Naive thymus-derived CD8-positive, alpha-beta T cell (primary cell): ENCODE data around the gene CPE. TPM values are rescaled to one million over a fixed set of nuclear protein-coding genes. Genes with fewer than 3 reads are reported as not detected.
A peak's percentile ranks its signal among the peaks of the same experiment; 100 is the strongest.

Experiments
- ATAC-seq, 2 donors: fragments of 150-1000 bp; cut with Tn5 transposase in 1 of 2; sonication (Bioruptor Pico), chemical (Tn5 transposase) in 1 of 2; 1 replicate in 1 of 2; 2 replicates in 1 of 2; pipeline ENCODE4 v1.10.0; 2021; ENCODE audit warnings: mild to moderate bottlenecking in 2 of 2, moderate library complexity in 2 of 2
- POLR2A ChIA-PET: fragments of 350-600 bp; sonication (Branson Sonifier 250); formaldehyde crosslinking; loops from one replicate; lab custom pipeline; 2021; ENCODE audit warnings: antibody characterized with exemption; lab: Charles Lee
- DNase-seq, 10 donors: peaks; one replicate each; pipeline versions ENCODE4 v3.0.0 to v3.0.0-alpha.2; 2020 to 2022
- H3K27ac Mint-ChIP-seq, 10 donors: one replicate each; pipeline ENCODE4 v1.8.0; 2020 to 2022; ENCODE audit warnings: mild to moderate bottlenecking in 10 of 10, mixed read lengths in 10 of 10, moderate library complexity in 4 of 10, inconsistent platforms in 1 of 10
- H3K27me3 Mint-ChIP-seq, 5 donors: one replicate each; pipeline ENCODE4 v1.8.0; 2021 to 2022; ENCODE audit warnings: mixed read lengths in 5 of 5
- H3K36me3 Mint-ChIP-seq, 3 donors: one replicate each; pipeline ENCODE4 v1.8.0; 2020 to 2022; ENCODE audit warnings: mixed read lengths in 3 of 3, mild to moderate bottlenecking in 2 of 3, inconsistent platforms in 1 of 3
- H3K4me1 Mint-ChIP-seq, 4 donors: one replicate each; pipeline ENCODE4 v1.8.0; 2021 to 2022; ENCODE audit warnings: mixed read lengths in 4 of 4
- H3K4me3 Mint-ChIP-seq, 10 donors: one replicate each; pipeline ENCODE4 v1.8.0; 2020 to 2022; ENCODE audit warnings: mild to moderate bottlenecking in 10 of 10, mixed read lengths in 10 of 10, moderate library complexity in 6 of 10, inconsistent platforms in 1 of 10
- H3K9me3 Mint-ChIP-seq, 9 donors: one replicate each; pipeline ENCODE4 v1.8.0; 2020 to 2022; ENCODE audit warnings: mixed read lengths in 9 of 9, mild to moderate bottlenecking in 3 of 9, inconsistent platforms in 1 of 9, moderate library complexity in 1 of 9
- polyA plus RNA-seq, 3 donors: library from polyadenylated mRNA; unstranded; fragments of 300-500 nt; fragmentation: Illumina TruSeq; gene quantifications; one replicate each; pipeline ENCODE4 v1.2.3, GENCODE V29; 2021
- total RNA-seq, 8 experiments: library from RNA in 2 of 8; stranded (reverse) in 2 of 8; gene quantifications; one replicate each; pipeline ENCODE4 v1.2.3 and lab custom pipeline; 2021 to 2026

Gene CPE
- total and polyA plus RNA-seq, 5 experiments from 2014 or later, result 0.16 TPM; not detected in 4

DNA sequence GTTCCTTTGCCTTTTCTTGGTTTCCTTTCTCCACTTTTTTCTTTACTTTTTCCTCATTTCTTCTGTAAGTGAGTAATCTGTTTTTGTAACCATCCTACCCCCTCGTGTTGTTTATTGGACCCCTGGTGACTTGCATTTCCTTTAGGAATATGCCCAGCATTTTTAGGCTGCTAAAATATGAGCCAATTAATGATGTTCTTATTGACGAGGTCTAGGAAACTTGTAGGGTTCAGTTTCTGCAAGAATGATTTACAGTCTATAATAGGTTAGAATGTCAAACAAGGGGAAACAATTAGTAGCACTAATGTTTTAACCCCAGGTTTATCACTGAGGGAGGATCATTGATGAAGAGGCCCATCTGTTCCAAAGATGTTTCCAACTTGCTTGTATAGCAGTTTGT is 79.0 kb downstream of the CPE start:
- no peaks in the 10 kb centered on the region for H3K4me1 Mint-ChIP-seq
- H3K27me3 Mint-ChIP-seq, result peaks cover 0 to 11% (median 11%) of the 10 kb centered on the region in 5 donors
- DNase-seq, result no peak
- no peaks in the 10 kb centered on the region for H3K36me3 Mint-ChIP-seq
- H3K27ac Mint-ChIP-seq, result no peak overlapping the region
- no peak for ATAC-seq
- POLR2A ChIA-PET, result no interaction called here
- H3K4me3 Mint-ChIP-seq, result no peak overlapping the region
- H3K9me3 Mint-ChIP-seq, result no peaks in the 10 kb centered on the region

GRCh38 chr4:165458471-165458870 is 79.7 kb downstream of the CPE start:
- Mint-ChIP-seq H3K27ac (no peak overlapping the region), H3K4me3 (no peak overlapping the region), H3K27me3 (peaks cover 0 to 11% (median 11%) of the 10 kb centered on the region in 5 donors), H3K9me3 (no peaks in the 10 kb centered on the region), H3K36me3 (no peaks in the 10 kb centered on the region), H3K4me1 (no peaks in the 10 kb centered on the region)
- ATAC-seq (no peak), DNase-seq (no peak)
- POLR2A ChIA-PET, result no interaction called here

DNA sequence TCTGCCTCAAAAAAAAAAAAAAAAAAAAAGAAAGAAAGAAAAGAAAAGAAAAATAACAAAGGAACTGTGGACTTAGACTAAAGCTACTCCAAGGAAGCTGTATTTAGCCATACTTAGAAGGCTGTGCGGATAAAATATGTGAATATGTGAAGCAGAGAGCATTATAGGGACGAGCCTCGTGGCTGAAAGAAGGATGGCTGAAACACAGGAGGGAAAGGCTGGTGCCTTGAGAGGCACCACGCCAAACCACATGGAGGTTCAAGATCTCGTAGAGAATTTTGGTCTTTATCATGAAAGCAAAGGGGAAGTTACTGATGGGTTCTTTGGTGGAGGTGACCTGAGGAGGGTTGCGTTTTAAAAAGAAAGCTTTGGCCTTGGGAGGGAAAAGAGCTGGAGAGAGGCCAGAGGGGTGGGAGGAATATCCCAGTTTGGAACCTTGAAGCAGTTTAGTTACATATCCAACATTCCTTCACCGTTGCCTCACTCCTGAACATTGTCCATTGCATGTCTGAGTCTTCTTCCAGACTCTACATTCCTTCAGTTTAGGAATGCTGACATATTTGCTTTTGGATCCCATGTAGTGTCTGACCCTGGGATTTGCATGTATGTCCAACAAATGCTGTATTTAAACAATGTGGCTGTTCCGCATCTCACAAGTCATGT is 82.5 kb downstream of the CPE start:
- H3K36me3 Mint-ChIP-seq, result no peaks in the 10 kb centered on the region
- POLR2A ChIA-PET, result no interaction called here
- peaks cover 0 to 11% (median 11%) of the 10 kb centered on the region in 5 donors for H3K27me3 Mint-ChIP-seq
- H3K9me3 Mint-ChIP-seq, result no peaks in the 10 kb centered on the region
- DNase-seq (no peak), ATAC-seq (no peak)
- H3K4me3 Mint-ChIP-seq, result no peak overlapping the region
- no peaks in the 10 kb centered on the region for H3K4me1 Mint-ChIP-seq
- no peak overlapping the region for H3K27ac Mint-ChIP-seq

- Mint-ChIP-seq H3K36me3 (no peaks in the 10 kb centered on the region), H3K4me3 (no peak overlapping the region), H3K27ac (no peak overlapping the region), H3K4me1 (no peaks in the 10 kb centered on the region), H3K9me3 (no peaks in the 10 kb centered on the region), H3K27me3 (peaks cover 0 to 11% (median 11%) of the 10 kb centered on the region in 5 donors)
- POLR2A ChIA-PET, result no interaction called here
- ATAC-seq (no peak), DNase-seq (no peak)
Observed at GRCh38 chr4:165462009-165462408, 83.2 kb downstream of the CPE start.

DNA sequence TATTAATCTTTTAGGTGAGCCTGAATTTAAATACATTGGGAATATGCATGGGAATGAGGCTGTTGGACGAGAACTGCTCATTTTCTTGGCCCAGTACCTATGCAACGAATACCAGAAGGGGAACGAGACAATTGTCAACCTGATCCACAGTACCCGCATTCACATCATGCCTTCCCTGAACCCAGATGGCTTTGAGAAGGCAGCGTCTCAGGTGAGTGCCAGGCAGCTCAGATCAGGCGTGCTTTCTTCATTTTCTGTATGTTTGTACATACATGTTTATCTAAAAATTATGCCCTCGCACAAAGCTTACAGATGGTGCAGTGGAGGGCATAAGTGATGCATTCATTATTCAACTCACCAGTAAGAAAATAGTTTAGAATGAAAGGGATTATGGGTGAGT is 85.6 kb downstream of the CPE start:
- H3K9me3 Mint-ChIP-seq, result no peaks in the 10 kb centered on the region
- ATAC-seq, result no peak
- H3K4me1 Mint-ChIP-seq, result no peaks in the 10 kb centered on the region
- POLR2A ChIA-PET, result no interaction called here
- H3K27ac Mint-ChIP-seq, result no peak overlapping the region
- H3K36me3 Mint-ChIP-seq, result no peaks in the 10 kb centered on the region
- H3K4me3 Mint-ChIP-seq, result no peak overlapping the region
- H3K27me3 Mint-ChIP-seq, result peaks cover 0 to 11% (median 7%) of the 10 kb centered on the region in 5 donors
- DNase-seq, result no peak

- Mint-ChIP-seq H3K36me3 (no peaks in the 10 kb centered on the region), H3K27me3 (peaks cover 0 to 11% (median 7%) of the 10 kb centered on the region in 5 donors), H3K4me3 (no peak overlapping the region), H3K4me1 (no peaks in the 10 kb centered on the region), H3K27ac (no peak overlapping the region), H3K9me3 (no peaks in the 10 kb centered on the region)
- POLR2A ChIA-PET, result no interaction called here
- DNase-seq (peak in 6 of 10 donors; percentile 10 to 66 (median 56)), ATAC-seq (peak; percentile 42 to 63)
Observed at GRCh38 chr4:165464813-165465381, 86.1 kb downstream of the CPE start.

DNA sequence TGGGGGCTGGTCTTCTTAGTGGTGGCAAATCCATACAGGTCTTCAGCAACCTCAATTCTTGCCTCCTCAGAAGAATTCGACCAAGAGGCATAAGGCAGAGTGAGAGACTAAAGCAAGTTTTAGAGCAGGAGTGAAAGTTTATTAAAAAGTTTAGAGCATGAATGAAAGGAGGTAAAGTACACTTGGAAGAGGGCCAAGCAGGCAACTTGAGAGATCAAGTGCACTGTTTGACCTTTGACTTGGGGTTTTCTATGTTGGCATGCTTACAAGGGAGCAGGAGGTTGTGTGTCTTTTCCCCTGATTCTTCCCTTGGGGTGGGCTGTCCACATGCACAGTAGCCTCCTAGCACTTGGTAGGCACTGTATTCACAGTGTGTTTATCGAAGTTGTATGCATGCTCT is 91.2 kb downstream of the CPE start:
- Mint-ChIP-seq H3K27ac (no peak overlapping the region), H3K4me1 (no peaks in the 10 kb centered on the region), H3K4me3 (no peak overlapping the region), H3K36me3 (peaks cover 2 to 11% (median 8%) of the 10 kb centered on the region in 3 donors), H3K9me3 (peaks cover 6 to 31% (median 15%) of the 10 kb centered on the region in 9 donors), H3K27me3 (peaks cover 0 to 23% (median 4%) of the 10 kb centered on the region in 5 donors)
- POLR2A ChIA-PET, result no interaction called here
- DNase-seq (no peak), ATAC-seq (no peak)

DNA sequence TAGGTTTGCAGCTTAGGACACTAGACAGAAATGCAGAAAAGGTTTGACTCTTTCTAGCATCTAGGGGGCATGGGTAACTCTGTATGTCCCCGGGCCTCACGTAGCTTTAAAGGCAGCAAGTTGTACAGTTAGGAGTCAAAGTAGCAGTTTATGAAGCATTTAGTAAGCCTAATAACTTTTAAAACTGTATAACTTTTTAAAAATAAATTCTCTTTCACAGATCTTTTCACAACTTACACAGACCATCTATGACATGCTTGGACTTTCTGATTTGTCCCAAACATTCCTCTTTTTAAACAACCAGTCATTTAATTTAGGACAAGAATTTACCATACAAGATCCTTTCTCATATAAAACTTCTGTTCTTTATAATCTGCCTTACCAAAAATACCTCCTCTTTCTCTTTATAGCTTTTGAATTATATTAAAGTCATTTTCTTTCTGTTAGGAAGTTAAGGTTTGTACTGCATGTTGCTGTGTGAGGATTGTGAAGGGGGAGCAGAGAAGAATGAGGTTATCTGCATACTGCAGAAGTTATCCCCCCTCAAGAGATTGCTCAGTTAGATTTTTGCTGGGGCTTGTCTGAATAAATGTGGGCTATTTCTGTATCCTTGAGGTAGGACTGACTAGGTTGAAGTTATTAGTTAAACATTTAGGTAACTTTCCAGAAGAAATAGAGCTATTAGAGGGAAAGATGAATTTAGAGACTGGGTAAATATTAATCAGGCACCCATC is 94.3 kb downstream of the CPE start:
- POLR2A ChIA-PET, result no interaction called here
- H3K27me3 Mint-ChIP-seq, result peaks cover 4 to 34% (median 9%) of the 10 kb centered on the region in 5 donors
- H3K9me3 Mint-ChIP-seq, result peaks cover 6 to 31% (median 15%) of the 10 kb centered on the region in 9 donors
- DNase-seq (no peak), ATAC-seq (no peak)
- H3K36me3 Mint-ChIP-seq, result peaks cover 2 to 11% (median 8%) of the 10 kb centered on the region in 3 donors
- no peak overlapping the region for H3K4me3 Mint-ChIP-seq
- H3K27ac Mint-ChIP-seq, result no peak overlapping the region
- no peaks in the 10 kb centered on the region for H3K4me1 Mint-ChIP-seq

DNA sequence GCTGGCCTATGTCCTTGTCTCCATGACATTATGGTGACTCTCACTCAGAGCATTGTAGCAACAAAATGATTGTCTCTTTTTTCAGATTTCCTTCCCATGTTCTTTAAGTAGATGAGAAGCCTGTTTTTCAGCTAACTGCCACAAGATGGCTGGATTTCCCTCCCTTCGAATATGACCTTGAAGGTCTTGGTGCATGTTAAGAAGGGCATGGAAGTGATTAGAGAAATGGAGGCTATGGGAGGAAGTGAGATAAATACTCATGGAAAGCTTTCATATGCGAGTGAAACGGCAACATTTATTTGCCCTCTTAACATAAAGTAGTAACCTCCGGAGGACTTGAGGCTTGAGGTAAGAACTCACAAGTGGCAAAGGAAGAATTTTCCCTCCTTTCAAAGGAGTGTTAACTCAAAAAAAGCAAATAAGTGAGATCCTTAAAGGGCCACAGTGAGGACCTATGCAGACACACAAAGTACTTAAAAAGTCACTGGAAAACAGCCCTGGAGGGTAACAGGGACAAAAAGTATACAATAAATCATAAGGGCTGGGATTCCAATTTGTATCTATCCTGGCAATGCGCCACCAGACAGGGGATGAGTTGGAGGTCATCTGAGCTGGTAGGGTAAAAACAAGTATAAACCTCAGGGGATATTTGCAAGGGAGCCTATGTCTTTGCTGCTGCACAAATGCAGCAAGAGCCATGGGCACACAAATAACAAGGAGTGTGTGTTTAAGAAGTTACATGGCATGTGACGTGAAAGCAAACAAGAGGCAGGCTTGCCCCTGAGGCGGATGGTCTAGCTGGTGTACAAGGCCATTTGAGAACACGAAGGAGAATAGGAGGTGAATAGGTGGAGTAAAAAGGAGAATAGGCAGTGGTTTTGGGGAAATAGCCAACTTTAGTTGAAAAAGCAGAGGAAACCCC is 96.2 kb downstream of the CPE start:
- Mint-ChIP-seq H3K4me3 (no peak overlapping the region), H3K9me3 (peaks cover 6 to 31% (median 15%) of the 10 kb centered on the region in 9 donors), H3K27me3 (peaks cover 9 to 34% (median 10%) of the 10 kb centered on the region in 5 donors), H3K4me1 (no peaks in the 10 kb centered on the region), H3K27ac (no peak overlapping the region), H3K36me3 (peaks cover 2 to 11% (median 8%) of the 10 kb centered on the region in 3 donors)
- ATAC-seq, result no peak
- DNase-seq, result no peak
- POLR2A ChIA-PET, result no interaction called here

- Mint-ChIP-seq H3K36me3 (peaks cover 2 to 11% (median 8%) of the 10 kb centered on the region in 3 donors), H3K27ac (no peak overlapping the region)
- POLR2A ChIA-PET, result no interaction called here
Observed at GRCh38 chr4:165475706-165476070, 96.9 kb downstream of the CPE start.

GRCh38 chr4:165476214-165477098 is 97.6 kb downstream of the CPE start:
- H3K36me3 Mint-ChIP-seq, result peaks cover 2 to 11% (median 8%) of the 10 kb centered on the region in 3 donors
- no peak overlapping the region for H3K4me3 Mint-ChIP-seq
- peaks cover 6 to 27% (median 9%) of the 10 kb centered on the region in 5 donors for H3K27me3 Mint-ChIP-seq
- no peaks in the 10 kb centered on the region for H3K4me1 Mint-ChIP-seq
- ATAC-seq (no peak), DNase-seq (no peak)
- POLR2A ChIA-PET, result no interaction called here
- H3K27ac Mint-ChIP-seq, result no peak overlapping the region
- H3K9me3 Mint-ChIP-seq, result peaks cover 3 to 30% (median 13%) of the 10 kb centered on the region in 9 donors

More at GRCh38 chr4:165475706-165476070, 96.9 kb downstream of the CPE start:
- peaks cover 7 to 29% (median 10%) of the 10 kb centered on the region in 5 donors for H3K27me3 Mint-ChIP-seq
- peaks cover 6 to 31% (median 15%) of the 10 kb centered on the region in 9 donors for H3K9me3 Mint-ChIP-seq
- ATAC-seq (no peak), DNase-seq (no peak)
- H3K4me1 Mint-ChIP-seq, result no peaks in the 10 kb centered on the region
- no peak overlapping the region for H3K4me3 Mint-ChIP-seq
